GM18508 (cell line): Measurements from ENCODE around the gene LAMP1.
A peak's percentile ranks its signal among the peaks of the same experiment; 100 is the strongest.
"Not testable (repeated sequence)": the region's sequence is repeated elsewhere in the genome, so short reads cannot be mapped to it uniquely, and the experiment has no call there.

Source experiments
- ATAC-seq: cut with Tn5 transposase; IDR thresholded peaks from one replicate; pipeline ENCODE4 v1.9.1; 2021; ENCODE audit warnings: moderate number of reproducible peaks; ENCODE audit not compliant: insufficient read depth, unreplicated experiment

LAMP1 gene

GRCh38 chr13:113296823-113297369, at the start of gene LAMP1:
Gene LAMP1 (plus strand): TSS chr13:113297239. CDS start chr13:113297435, 196 bp downstream.
- ATAC-seq = peak; percentile 37

GRCh38 chr13:113252516-113253095, 44.4 kb upstream of the LAMP1 start:
- no peak for ATAC-seq

GRCh38 chr13:113257908-113258307, 39.1 kb upstream of the LAMP1 start:
- not testable (repeated sequence) for ATAC-seq

GRCh38 chr13:113258321-113259054, 38.6 kb upstream of the LAMP1 start:
- ATAC-seq = no peak

GRCh38 chr13:113260996-113261395, 36.0 kb upstream of the LAMP1 start:
- ATAC-seq = no peak

- not testable (repeated sequence) for ATAC-seq
Observed at GRCh38 chr13:113263016-113263415, 34.0 kb upstream of the LAMP1 start.

GRCh38 chr13:113267642-113268405, 29.2 kb upstream of the LAMP1 start:
- no peak for ATAC-seq

GRCh38 chr13:113272031-113272430, 25.0 kb upstream of the LAMP1 start:
- ATAC-seq = no peak

- ATAC-seq = no peak
Observed at GRCh38 chr13:113272701-113273181, 24.3 kb upstream of the LAMP1 start.

- no peak for ATAC-seq
Observed at GRCh38 chr13:113273321-113273720, 23.7 kb upstream of the LAMP1 start.

- no peak for ATAC-seq
Observed at GRCh38 chr13:113273851-113274590, 23.0 kb upstream of the LAMP1 start.

- ATAC-seq = no peak
Observed at GRCh38 chr13:113274721-113275120, 22.3 kb upstream of the LAMP1 start.

- ATAC-seq = peak; percentile 70
Observed at GRCh38 chr13:113275387-113275786, 21.7 kb upstream of the LAMP1 start.

GRCh38 chr13:113280126-113280525, 16.9 kb upstream of the LAMP1 start:
- no peak for ATAC-seq

- ATAC-seq = no peak
Observed at GRCh38 chr13:113283904-113284303, 13.1 kb upstream of the LAMP1 start.

- no peak for ATAC-seq
Observed at GRCh38 chr13:113288880-113289279, 8.2 kb upstream of the LAMP1 start.

- no peak for ATAC-seq
Observed at GRCh38 chr13:113291129-113291528, 5.9 kb upstream of the LAMP1 start.

GRCh38 chr13:113292021-113292862, 4.8 kb upstream of the LAMP1 start:
- ATAC-seq = no peak

GRCh38 chr13:113293686-113294085, 3.4 kb upstream of the LAMP1 start:
- ATAC-seq = no peak
